ENCODE data around the gene NECTIN4.

- TF ChIP-seq CTCF (IDR thresholded peaks at IDR 0.05; ENCODE audit: poor library complexity) (no peak), EZH2 (IDR thresholded peaks at IDR 0.05; ENCODE audit: borderline replicate concordance) (no peak), EZH2phosphoT487 (IDR thresholded peaks at IDR 0.05; ENCODE audit: low read depth, severe bottlenecking, unreplicated experiment) (no peak)
These were observed 42.4 kb upstream of the NECTIN4 start for GRCh38 chr1:161131523-161132409.

Measured in hepatocyte (in vitro differentiated cells).